ENCODE measurements around the gene ZNF835.

ZNF835 gene

GRCh38 chr19:56663931-56664500, 7.5 kb downstream of the ZNF835 start:
- Histone ChIP-seq H3K9me3 (ENCODE audit: control insufficient read depth, insufficient read depth, low read length) (peaks cover 22% of the 10 kb centered on the region; the same call in 1 of the 2 replicates), H3K79me2 (ENCODE audit: control insufficient read depth, low read length) (no peaks in the 10 kb centered on the region), H3K36me3 (ENCODE audit: control insufficient read depth, low read length) (no peaks in the 10 kb centered on the region), H3K4me1 (ENCODE audit: control insufficient read depth, low read length) (no peaks in the 10 kb centered on the region), H3F3A (ENCODE audit: control insufficient read depth, insufficient read depth) (no peaks in the 10 kb centered on the region), H3K27ac (ENCODE audit: low read depth, low read length) (no peak overlapping the region), H3K4me3 (ENCODE audit: low read length) (no peak overlapping the region), H3K9me2 (replicated peaks; ENCODE audit: control insufficient read depth, low read length) (no peaks in the 10 kb centered on the region), H3K27me3 (ENCODE audit: control insufficient read depth, low read length) (no peaks in the 10 kb centered on the region), H4K20me1 (ENCODE audit: control insufficient read depth, insufficient read depth, low read depth, low read length) (no peaks in the 10 kb centered on the region), H3K4me2 (ENCODE audit: low read length) (no peak overlapping the region)
- TF ChIP-seq EZH2phosphoT487 (IDR thresholded peaks at IDR 0.05; ENCODE audit: borderline replicate concordance, low read length) (no peak), CTCF (IDR thresholded peaks at IDR 0.05; ENCODE audit: low read depth, low read length, poor library complexity, severe bottlenecking) (no peak)

GRCh38 chr19:56661248-56661647, 10.3 kb downstream of the ZNF835 start:
- Histone ChIP-seq H3K27me3 (ENCODE audit: control insufficient read depth, low read length) (no peaks in the 10 kb centered on the region), H3K79me2 (ENCODE audit: control insufficient read depth, low read length) (no peaks in the 10 kb centered on the region), H3K4me2 (ENCODE audit: low read length) (no peak overlapping the region), H3K9me2 (replicated peaks; ENCODE audit: control insufficient read depth, low read length) (no peaks in the 10 kb centered on the region), H3K4me3 (ENCODE audit: low read length) (no peak overlapping the region), H4K20me1 (ENCODE audit: control insufficient read depth, insufficient read depth, low read depth, low read length) (no peaks in the 10 kb centered on the region), H3K9me3 (ENCODE audit: control insufficient read depth, insufficient read depth, low read length) (peaks cover 22% of the 10 kb centered on the region; the same call in 1 of the 2 replicates), H3F3A (ENCODE audit: control insufficient read depth, insufficient read depth) (no peaks in the 10 kb centered on the region), H3K36me3 (ENCODE audit: control insufficient read depth, low read length) (no peaks in the 10 kb centered on the region), H3K4me1 (ENCODE audit: control insufficient read depth, low read length) (no peaks in the 10 kb centered on the region), H3K27ac (ENCODE audit: low read depth, low read length) (no peak overlapping the region)
- TF ChIP-seq EZH2phosphoT487 (IDR thresholded peaks at IDR 0.05; ENCODE audit: borderline replicate concordance, low read length) (no peak), CTCF (IDR thresholded peaks at IDR 0.05; ENCODE audit: low read depth, low read length, poor library complexity, severe bottlenecking) (no peak)

- Histone ChIP-seq H3K4me1 (ENCODE audit: control insufficient read depth, low read length) (no peaks in the 10 kb centered on the region), H3K4me3 (ENCODE audit: low read length) (no peak overlapping the region), H3K79me2 (ENCODE audit: control insufficient read depth, low read length) (no peaks in the 10 kb centered on the region), H3K4me2 (ENCODE audit: low read length) (no peak overlapping the region), H4K20me1 (ENCODE audit: control insufficient read depth, insufficient read depth, low read depth, low read length) (no peaks in the 10 kb centered on the region), H3K27me3 (ENCODE audit: control insufficient read depth, low read length) (no peaks in the 10 kb centered on the region), H3K36me3 (ENCODE audit: control insufficient read depth, low read length) (no peaks in the 10 kb centered on the region), H3K27ac (ENCODE audit: low read depth, low read length) (no peak overlapping the region), H3K9me3 (ENCODE audit: control insufficient read depth, insufficient read depth, low read length) (peaks cover 22% of the 10 kb centered on the region; the same call in 1 of the 2 replicates), H3K9me2 (replicated peaks; ENCODE audit: control insufficient read depth, low read length) (no peaks in the 10 kb centered on the region), H3F3A (ENCODE audit: control insufficient read depth, insufficient read depth) (no peaks in the 10 kb centered on the region)
- TF ChIP-seq CTCF (IDR thresholded peaks at IDR 0.05; ENCODE audit: low read depth, low read length, poor library complexity, severe bottlenecking) (peak; percentile 19), EZH2phosphoT487 (IDR thresholded peaks at IDR 0.05; ENCODE audit: borderline replicate concordance, low read length) (no peak)
Measured at GRCh38 chr19:56660381-56661107, 11.0 kb downstream of the ZNF835 start.
